Measurements from ENCODE around the gene RASGRF1.

RASGRF1 gene

DNA sequence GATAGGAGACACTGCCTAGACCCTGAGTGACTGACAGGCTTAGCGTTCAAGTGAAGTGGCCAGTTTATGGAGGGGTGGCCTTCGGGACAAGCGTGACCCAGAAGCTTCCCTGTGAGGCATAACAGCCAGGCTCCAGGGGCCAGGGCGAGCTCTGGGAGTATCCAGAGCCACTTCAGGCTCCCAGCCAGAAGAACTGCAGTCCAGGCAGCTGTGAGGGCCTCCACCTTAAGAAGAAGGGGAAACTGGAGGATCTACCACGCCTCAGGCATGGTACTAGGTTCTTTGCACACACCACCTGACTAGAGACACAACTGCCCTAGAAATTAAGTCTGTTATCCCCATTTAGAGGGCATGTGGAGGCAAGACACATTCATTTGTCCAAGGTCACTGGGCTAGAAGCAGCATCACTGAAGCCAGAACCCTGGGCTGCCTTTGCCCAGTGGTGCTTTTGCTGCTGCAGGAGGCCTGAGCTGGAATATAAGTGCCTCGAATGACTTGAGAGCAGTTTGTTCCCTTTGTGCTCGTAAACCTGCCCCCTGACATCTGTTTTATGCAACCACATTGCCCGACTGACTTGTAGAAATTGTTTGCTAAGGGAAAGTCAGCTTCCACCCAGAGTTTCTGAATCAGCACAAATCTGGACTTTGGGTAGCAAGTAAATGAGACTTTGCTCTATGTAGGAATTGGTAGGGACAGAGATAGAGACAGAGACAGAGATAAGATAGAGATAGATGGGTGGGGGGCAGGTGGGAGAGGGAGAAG lies 23.3 kb downstream of the RASGRF1 start:
- FAIRE-seq = no peak
- no peak for DNase-seq (ENCODE audit: low spot score)

GRCh38 chr15:79066391-79067071 lies 24.0 kb downstream of the RASGRF1 start:
- FAIRE-seq (no peak), DNase-seq (ENCODE audit: low spot score) (no peak)

DNA sequence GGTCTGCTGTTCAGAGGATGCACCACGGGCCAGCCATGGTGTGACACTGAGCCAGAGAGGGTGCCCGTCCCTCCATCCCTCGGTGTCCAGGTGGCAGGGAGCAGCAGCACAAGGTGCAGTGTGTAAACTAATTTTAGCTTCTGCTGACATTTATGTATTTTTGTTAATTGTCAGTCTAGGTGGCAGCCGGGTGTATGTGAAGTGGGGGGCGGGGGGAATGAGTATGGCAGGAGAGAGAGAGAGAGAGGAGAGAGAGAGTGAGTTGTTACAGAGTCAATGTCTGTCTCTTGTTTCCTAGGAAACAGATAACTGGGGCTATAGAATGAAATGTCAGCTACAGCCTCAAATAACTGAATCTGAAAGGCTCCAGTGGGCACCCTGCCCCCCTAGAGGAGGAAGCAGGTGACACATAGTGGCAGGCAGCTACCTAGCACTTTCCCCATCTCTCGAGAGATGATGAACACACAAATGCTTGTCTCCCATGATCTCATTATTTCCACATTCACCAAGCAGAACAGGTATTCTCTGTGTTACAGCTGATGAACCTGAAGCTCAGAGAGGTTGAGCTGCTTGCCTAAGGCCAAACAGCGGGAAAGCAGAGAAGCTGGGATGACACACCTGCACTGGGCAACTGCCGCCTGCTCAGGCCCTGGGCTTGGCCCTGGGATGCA lies 24.7 kb downstream of the RASGRF1 start:
- no peak for FAIRE-seq
- no peak for DNase-seq (ENCODE audit: low spot score)

- FAIRE-seq = no peak
Observed at GRCh38 chr15:79065361-79065705, 25.2 kb downstream of the RASGRF1 start.

GRCh38 chr15:79064496-79064895 lies 26.1 kb downstream of the RASGRF1 start:
- FAIRE-seq (no peak), DNase-seq (ENCODE audit: low spot score) (no peak)

More at GRCh38 chr15:79065361-79065705, 25.2 kb downstream of the RASGRF1 start:
- DNase-seq (ENCODE audit: low spot score) = no peak

DNA sequence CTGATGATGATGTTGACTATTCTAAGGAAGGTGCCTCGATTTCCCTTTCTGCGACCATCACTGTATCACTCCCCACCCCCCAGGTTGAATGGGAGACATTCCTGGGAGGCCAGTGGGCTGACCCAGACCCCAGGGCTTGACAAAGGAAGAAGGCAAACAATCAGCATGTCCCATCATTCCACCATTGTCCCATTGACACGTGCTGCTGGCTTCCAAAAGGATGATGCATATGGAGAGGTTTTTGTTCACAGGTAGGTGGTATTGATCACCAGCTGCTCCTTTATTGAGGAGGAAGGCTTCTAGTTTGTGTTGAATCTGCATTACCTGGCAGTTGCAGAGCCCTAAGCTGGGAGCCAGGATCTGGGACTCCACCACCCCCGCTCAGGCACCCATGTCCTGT lies 30.4 kb downstream of the RASGRF1 start:
- DNase-seq (ENCODE audit: low spot score) = no peak
- no peak for FAIRE-seq

DNA sequence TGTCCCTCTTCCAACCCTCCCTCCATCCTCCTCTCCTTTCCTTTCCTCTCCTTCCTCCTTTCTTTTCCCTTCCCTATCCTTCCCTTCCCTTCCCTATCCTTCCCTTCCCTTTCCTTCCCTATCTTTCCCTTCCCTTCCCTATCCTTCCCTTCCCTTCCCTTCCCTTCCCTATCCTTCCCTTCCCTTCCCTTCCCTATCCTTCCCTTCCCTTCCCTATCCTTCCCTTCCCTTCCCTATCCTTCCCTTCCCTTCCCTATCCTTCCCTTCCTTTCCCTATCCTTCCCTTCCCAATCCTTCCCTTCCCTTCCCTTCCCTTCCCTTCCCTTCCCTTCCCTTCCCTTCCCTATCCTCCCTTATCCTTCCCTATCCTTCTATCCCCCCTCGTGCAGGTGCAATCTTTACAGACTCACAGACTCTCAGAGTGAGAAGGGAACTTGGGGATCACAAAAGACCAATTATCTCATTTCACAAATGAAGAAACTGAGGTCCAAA lies 31.5 kb downstream of the RASGRF1 start:
- FAIRE-seq = no peak
- no peak for DNase-seq (ENCODE audit: low spot score)

- no peak for DNase-seq (ENCODE audit: low spot score)
- no peak for FAIRE-seq
Observed at GRCh38 chr15:79058260-79058850, 32.2 kb downstream of the RASGRF1 start.

DNA sequence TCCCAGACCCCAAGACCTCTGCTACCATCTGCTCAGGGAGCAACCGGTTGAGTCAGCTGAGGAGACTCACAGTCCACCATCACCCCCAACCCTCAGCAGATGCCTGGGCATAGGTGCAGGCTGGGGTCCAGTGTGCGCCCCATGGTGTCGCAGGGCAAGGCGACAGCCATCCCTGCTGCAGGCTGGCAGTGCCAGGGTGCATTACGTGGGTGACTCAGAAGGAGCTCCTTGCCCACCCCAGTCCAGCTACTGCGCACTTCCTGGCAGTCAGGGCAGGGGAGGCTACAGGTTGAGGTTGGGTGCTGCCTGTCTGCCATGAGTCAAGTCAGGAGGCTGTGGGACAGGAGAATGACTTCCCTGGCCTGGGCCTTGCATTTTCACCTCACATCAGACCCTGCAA lies 33.5 kb downstream of the RASGRF1 start:
- no peak for DNase-seq (ENCODE audit: low spot score)

GRCh38 chr15:79054350-79054749 lies 36.2 kb downstream of the RASGRF1 start:
- DNase-seq (ENCODE audit: low spot score) (no peak), FAIRE-seq (no peak)

More for the DNA sequence above, 33.5 kb downstream of the RASGRF1 start:
- FAIRE-seq = no peak

DNA sequence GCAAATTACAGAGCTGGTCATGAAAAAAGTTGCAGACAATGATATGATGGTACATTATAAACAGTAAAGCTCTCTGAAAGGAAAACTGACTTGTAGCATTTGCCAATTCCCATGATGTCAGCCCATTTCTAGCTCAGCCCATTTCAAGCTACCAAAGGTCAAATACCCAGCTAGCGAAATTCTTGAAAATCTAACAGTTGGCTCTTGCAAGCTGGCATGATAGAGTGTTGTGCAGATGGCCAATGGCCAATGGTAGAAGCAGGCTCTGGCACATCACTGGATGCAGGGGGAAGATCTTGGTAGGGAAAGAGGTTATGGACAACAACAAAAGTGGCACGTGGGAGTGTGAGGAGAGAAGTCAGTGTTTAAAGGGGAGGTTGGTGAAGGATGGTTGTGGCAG lies 36.7 kb downstream of the RASGRF1 start:
- FAIRE-seq (no peak), DNase-seq (ENCODE audit: low spot score) (no peak)

- DNase-seq (ENCODE audit: low spot score) (no peak), FAIRE-seq (no peak)
Observed at GRCh38 chr15:79051941-79052731, 38.4 kb downstream of the RASGRF1 start.

- FAIRE-seq (no peak), DNase-seq (ENCODE audit: low spot score) (no peak)
Observed at GRCh38 chr15:79051029-79051428, 39.6 kb downstream of the RASGRF1 start.

DNA sequence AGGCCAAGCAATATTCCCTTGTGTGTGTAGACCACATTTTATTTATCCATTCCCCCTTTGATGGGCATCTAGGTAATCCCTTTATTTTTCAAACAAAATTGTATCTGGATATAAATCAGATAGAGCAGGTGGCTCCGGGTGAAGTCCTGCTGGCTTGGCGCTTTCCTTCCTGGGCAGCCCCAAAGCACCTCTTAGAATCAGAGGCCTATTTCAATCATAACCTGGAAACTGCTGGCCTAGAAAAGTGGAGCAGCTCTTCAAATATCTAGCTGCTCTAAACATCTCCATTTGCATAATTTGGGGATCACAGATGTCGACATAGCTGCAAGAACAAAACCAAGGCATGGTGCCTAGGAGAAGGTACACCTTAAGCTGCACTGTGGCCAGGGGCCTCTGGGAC lies 40.2 kb downstream of the RASGRF1 start:
- FAIRE-seq = no peak
- no peak for DNase-seq (ENCODE audit: low spot score)

- FAIRE-seq = no peak
Observed at GRCh38 chr15:79049416-79049815, 41.2 kb downstream of the RASGRF1 start.

DNA sequence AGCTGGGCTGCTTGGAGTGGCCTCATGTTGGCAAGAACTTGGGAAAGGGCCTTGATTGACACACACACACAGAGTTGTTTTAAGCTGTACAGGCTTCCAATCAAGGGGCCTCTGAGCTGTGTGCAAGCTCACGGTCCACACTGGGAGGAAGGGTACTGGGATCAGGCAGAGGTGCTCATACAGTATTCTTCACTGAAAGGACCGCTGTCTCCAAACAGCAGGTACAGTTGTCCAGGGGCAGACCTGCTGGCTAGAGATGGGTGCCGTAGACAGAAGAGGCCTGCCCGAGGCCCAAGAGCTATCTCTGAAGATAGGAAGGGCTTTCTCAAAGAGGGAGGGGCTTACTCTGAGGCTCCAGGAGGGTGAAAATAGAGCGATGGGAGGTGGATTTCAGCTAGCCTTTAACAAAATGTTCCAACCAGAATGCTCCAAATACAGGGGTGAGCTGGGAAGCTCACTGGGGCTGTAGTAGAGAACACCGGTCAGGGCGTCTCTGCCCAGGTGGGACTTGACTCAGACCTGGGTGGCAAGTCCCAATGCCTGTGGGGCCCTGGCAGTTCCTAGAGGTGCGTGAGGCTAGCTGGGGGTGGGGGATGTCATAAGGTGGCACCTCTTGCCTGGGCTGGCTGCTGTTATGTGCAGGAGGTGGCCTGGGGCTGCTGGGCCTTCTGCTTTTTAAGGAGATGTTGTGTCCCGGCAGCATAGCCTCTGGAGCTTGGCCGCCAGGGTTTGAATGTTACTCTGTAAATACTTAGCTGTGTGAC lies 42.7 kb downstream of the RASGRF1 start:
- DNase-seq (ENCODE audit: low spot score) = no peak
- FAIRE-seq = no peak

More at GRCh38 chr15:79049416-79049815, 41.2 kb downstream of the RASGRF1 start:
- no peak for DNase-seq (ENCODE audit: low spot score)

- FAIRE-seq (no peak), DNase-seq (ENCODE audit: low spot score) (no peak)
Observed at GRCh38 chr15:79046691-79047404, 43.7 kb downstream of the RASGRF1 start.

DNA sequence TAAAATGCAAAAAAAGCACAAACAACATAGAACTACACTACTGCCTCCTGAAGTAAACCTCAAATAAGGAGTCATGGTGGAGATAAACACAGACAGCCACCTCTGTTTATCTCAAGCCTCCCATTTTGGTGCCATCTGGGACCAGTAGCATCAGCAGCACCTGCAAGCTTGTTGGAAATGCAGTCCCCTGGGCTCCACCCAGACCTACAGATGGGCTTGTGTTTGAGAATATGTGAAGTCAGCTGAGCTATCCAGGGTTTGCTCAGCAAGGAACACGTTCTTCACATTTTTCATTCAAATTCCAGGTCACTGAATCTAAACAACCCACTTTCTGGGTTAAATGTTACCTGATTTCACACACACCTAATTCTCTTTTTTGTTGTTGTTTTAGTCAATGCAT lies 45.5 kb downstream of the RASGRF1 start:
- FAIRE-seq = no peak
- DNase-seq (ENCODE audit: low spot score) = no peak

- DNase-seq (ENCODE audit: low spot score) (no peak), FAIRE-seq (no peak)
Observed at GRCh38 chr15:79042213-79042928, 48.2 kb downstream of the RASGRF1 start.
